Uterus (tissue), 2 donors: ENCODE results near the gene KIFAP3.

Source experiments
- CTCF ChIP-seq, 4 experiments: fragments of 200-600 bp in 2 of 4; fragments of 450-650 bp in 2 of 4; sonication (generic) in 2 of 4; IDR thresholded peaks; one replicate each; pipeline ENCODE4 v1.5.1; 2016 to 2019; ENCODE audit warnings: antibody characterized with exemption in 4 of 4, mild to moderate bottlenecking in 2 of 4, moderate library complexity in 1 of 4
- POLR2A ChIP-seq, 2 donors: fragments of 450-650 bp; IDR thresholded peaks; one replicate each; pipeline ENCODE4 v1.6.1; 2016; ENCODE audit warnings: antibody characterized with exemption in 2 of 2, mild to moderate bottlenecking in 1 of 2, moderate library complexity in 1 of 2

DNA sequence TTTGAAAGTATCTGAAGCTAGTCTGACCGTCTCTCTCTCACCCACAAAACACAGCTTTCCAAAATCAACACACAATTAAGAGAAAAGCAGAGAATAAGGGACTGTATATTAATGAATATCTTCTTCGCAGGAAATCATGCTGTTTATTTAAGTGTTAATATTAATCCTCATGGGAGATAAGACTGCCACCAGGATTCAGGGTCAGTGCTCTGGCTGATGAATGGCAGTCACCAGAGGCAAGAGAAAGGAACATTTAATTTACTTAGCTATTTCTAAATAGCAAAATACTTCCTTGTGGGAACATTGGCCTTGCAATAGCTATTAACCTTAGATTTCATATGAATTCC lies 183.0 kb downstream of the KIFAP3 start:
- TF ChIP-seq CTCF (IDR thresholded peaks at IDR 0.05) (no peak), POLR2A (IDR thresholded peaks at IDR 0.05) (no peak)
